MM.1S (cell line): ENCODE data around the gene SH3TC1.

Experiments
- DNase-seq: peaks from one replicate; pipeline ENCODE4 v3.0.0-alpha.2; 2015
- H2AFZ ChIP-seq: fragments of 300-600 bp; sonication (generic); 2 replicates; pipeline ENCODE4 v1.6.0; 2016; ENCODE audit warnings: antibody characterized with exemption, low read length
- H3F3A ChIP-seq: fragments of 300-600 bp; sonication (generic); 2 replicates; pipeline ENCODE4 v1.6.1; 2016; ENCODE audit warnings: mild to moderate bottlenecking, antibody characterized with exemption, low read length, moderate library complexity, mixed read lengths; ENCODE audit not compliant: insufficient read depth
- H3K27ac ChIP-seq: fragments of 300-600 bp; sonication (generic); 2 replicates; pipeline ENCODE4 v1.5.1; 2016; ENCODE audit warnings: mild to moderate bottlenecking, low read length
- H3K27me3 ChIP-seq: fragments of 300-600 bp; sonication (generic); replicated peaks from 2 replicates; pipeline ENCODE4 v1.6.0; 2016; ENCODE audit warnings: low read length; ENCODE audit not compliant: insufficient read depth
- H3K36me3 ChIP-seq: fragments of 300-600 bp; sonication (generic); replicated peaks from 2 replicates; pipeline ENCODE4 v1.6.1; 2016; ENCODE audit warnings: mild to moderate bottlenecking, low read length, mixed read lengths; ENCODE audit not compliant: insufficient read depth
- H3K4me1 ChIP-seq: fragments of 300-600 bp; sonication (generic); 2 replicates; pipeline ENCODE4 v1.6.1; 2016; ENCODE audit warnings: low read length, mixed read lengths
- H3K4me2 ChIP-seq: fragments of 300-600 bp; sonication (generic); 2 replicates; pipeline ENCODE4 v1.6.0; 2016; ENCODE audit warnings: low read depth, low read length
- H3K4me3 ChIP-seq: fragments of 300-600 bp; sonication (generic); 2 replicates; pipeline ENCODE4 v1.5.1; 2016; ENCODE audit warnings: low read length, mixed read lengths
- H3K79me2 ChIP-seq: fragments of 300-600 bp; sonication (generic); 2 replicates; pipeline ENCODE4 v1.6.1; 2016; ENCODE audit warnings: mixed run types, low read length, mixed read lengths
- H3K9ac ChIP-seq: fragments of 300-600 bp; sonication (generic); 2 replicates; pipeline ENCODE4 v1.6.1; 2016; ENCODE audit warnings: low read length, mixed read lengths
- H3K9me2 ChIP-seq: fragments of 300-600 bp; sonication (generic); replicated peaks from 2 replicates; pipeline ENCODE4 v1.6.1; 2016; ENCODE audit warnings: mild to moderate bottlenecking, low read length, mixed read lengths; ENCODE audit not compliant: insufficient read depth
- H3K9me3 ChIP-seq: fragments of 300-600 bp; sonication (generic); replicated peaks from 2 replicates; pipeline ENCODE4 v1.6.1; 2016; ENCODE audit warnings: mild to moderate bottlenecking, low read length, mixed read lengths; ENCODE audit not compliant: insufficient read depth
- H4K20me1 ChIP-seq: fragments of 300-600 bp; sonication (generic); 2 replicates; pipeline ENCODE4 v1.6.1; 2016; ENCODE audit warnings: mild to moderate bottlenecking, low read length, moderate library complexity, mixed read lengths; ENCODE audit not compliant: insufficient read depth
- CTCF ChIP-seq: fragments of 300-600 bp; sonication (generic); IDR thresholded peaks from 2 replicates; pipeline ENCODE4 v1.5.1; 2016; ENCODE audit warnings: antibody characterized with exemption, low read length, mixed read lengths
- EZH2 ChIP-seq: fragments of 300-600 bp; sonication (generic); optimal IDR thresholded peaks from 2 replicates; pipeline ENCODE3; 2017; ENCODE audit warnings: low read depth, mild to moderate bottlenecking, antibody characterized with exemption, low read length, mixed read lengths
- EZH2phosphoT487 ChIP-seq: fragments of 300-600 bp; sonication (generic); IDR thresholded peaks from 2 replicates; pipeline ENCODE4 v1.6.1; 2018; ENCODE audit warnings: antibody characterized with exemption, low read length

SH3TC1 gene

GRCh38 chr4:8239226-8239625 lies 40.1 kb downstream of the SH3TC1 start:
- TF ChIP-seq EZH2phosphoT487 = no peak
- no peak for TF ChIP-seq CTCF
- TF ChIP-seq EZH2 = no peak
- Histone ChIP-seq H4K20me1 (no peaks in the 10 kb centered on the region), H3K9ac (no peak overlapping the region), H3K4me1 (peaks cover 37% of the 10 kb centered on the region), H3K79me2 (no peaks in the 10 kb centered on the region), H3K36me3 (no peaks in the 10 kb centered on the region), H3K4me3 (no peak overlapping the region), H2AFZ (no peak overlapping the region), H3K9me2 (no peaks in the 10 kb centered on the region), H3K9me3 (no peaks in the 10 kb centered on the region), H3K27me3 (peaks cover 12% of the 10 kb centered on the region), H3K4me2 (no peak overlapping the region), H3K27ac (no peak overlapping the region), H3F3A (peaks cover 4% of the 10 kb centered on the region; the same call in 1 of the 2 replicates)
- DNase-seq = no peak

- Histone ChIP-seq H3K36me3 (no peaks in the 10 kb centered on the region), H3K27me3 (peaks cover 17% of the 10 kb centered on the region), H3K4me2 (no peak overlapping the region)
These were observed 40.6 kb downstream of the SH3TC1 start for GRCh38 chr4:8239661-8240060.

GRCh38 chr4:8240211-8241041 lies 41.3 kb downstream of the SH3TC1 start:
- Histone ChIP-seq H3K79me2 (no peaks in the 10 kb centered on the region), H3K27me3 (peaks cover 24% of the 10 kb centered on the region), H3F3A (no peaks in the 10 kb centered on the region), H2AFZ (no peak overlapping the region), H3K27ac (no peak overlapping the region), H4K20me1 (no peaks in the 10 kb centered on the region), H3K36me3 (no peaks in the 10 kb centered on the region), H3K9ac (no peak overlapping the region), H3K4me2 (no peak overlapping the region), H3K9me3 (no peaks in the 10 kb centered on the region), H3K9me2 (no peaks in the 10 kb centered on the region), H3K4me1 (peaks cover 26% of the 10 kb centered on the region), H3K4me3 (no peak overlapping the region)
- TF ChIP-seq CTCF (no peak), EZH2phosphoT487 (no peak), EZH2 (no peak)
- no peak for DNase-seq

More at GRCh38 chr4:8239661-8240060, 40.6 kb downstream of the SH3TC1 start:
- Histone ChIP-seq H3K27ac (no peak overlapping the region), H3K9ac (no peak overlapping the region), H3K9me3 (no peaks in the 10 kb centered on the region), H3K9me2 (no peaks in the 10 kb centered on the region), H3K79me2 (no peaks in the 10 kb centered on the region), H3K4me3 (no peak overlapping the region), H3F3A (peaks cover 2% of the 10 kb centered on the region; the same call in 1 of the 2 replicates), H2AFZ (no peak overlapping the region), H3K4me1 (peaks cover 33% of the 10 kb centered on the region), H4K20me1 (no peaks in the 10 kb centered on the region)
- TF ChIP-seq EZH2 (no peak), EZH2phosphoT487 (no peak), CTCF (no peak)
- no peak for DNase-seq
